Left ventricle myocardium superior (tissue), 1 donor: Measurements from ENCODE around the gene NEDD4L. TPM values are rescaled to one million over a fixed set of nuclear protein-coding genes. Genes with fewer than 3 reads are reported as not detected.
A peak's percentile ranks its signal among the peaks of the same experiment; 100 is the strongest.

Experiments
- ATAC-seq: fragments of 200-7000 bp; cut with Tn5 transposase; one replicate; pipeline ENCODE4 v1.9.1; 2020; ENCODE audit warnings: mild to moderate bottlenecking, moderate library complexity
- DNase-seq: peaks from one replicate; pipeline ENCODE4 v3.0.0-alpha.2; 2020
- intact Hi-C: fragments of 100-400 bp; cut with micrococcal nuclease; formaldehyde crosslinking; loops from one replicate; pipeline ENCODE4 v1.11.0; 2022
- total RNA-seq: library from RNA; stranded (reverse); fragmentation: NEBNext Ultra II Directional; extraction: Animal tissue kit (Norgen Biotek cat#: 25700); gene quantifications from one replicate; pipeline ENCODE4 v1.2.1, GENCODE V29; 2021
- donor health status: DM: no; HTN: yes; CAD: no; lungs with severe emphysema.

Gene NEDD4L
- total RNA-seq, 1 donor from 2014 or later: 67.4 TPM

- DNase-seq (no peak), ATAC-seq (no peak)
- intact Hi-C loops: no loop called here
Measured at GRCh38 chr18:58334061-58334460, 290.0 kb downstream of the NEDD4L start.

GRCh38 chr18:58335223-58335622 is 291.2 kb downstream of the NEDD4L start:
- intact Hi-C loops: no loop called here
- no peak for ATAC-seq
- no peak for DNase-seq

GRCh38 chr18:58335821-58336220 is 291.8 kb downstream of the NEDD4L start:
- ATAC-seq: no peak
- intact Hi-C loops: no loop called here
- DNase-seq: no peak

GRCh38 chr18:58336605-58337004 is 292.6 kb downstream of the NEDD4L start:
- ATAC-seq (no peak), DNase-seq (no peak)
- intact Hi-C loops: no loop called here

- intact Hi-C loops: no loop called here
- DNase-seq (no peak), ATAC-seq (peak; percentile 69)
Measured at GRCh38 chr18:58337285-58337684, 293.3 kb downstream of the NEDD4L start.

GRCh38 chr18:58337686-58338085 is 293.7 kb downstream of the NEDD4L start:
- intact Hi-C loops: no loop called here
- no peak for DNase-seq
- ATAC-seq: peak; percentile 82

- DNase-seq (no peak), ATAC-seq (peak; percentile 30)
- intact Hi-C loops: no loop called here
Measured at GRCh38 chr18:58338141-58338540, 294.1 kb downstream of the NEDD4L start.

GRCh38 chr18:58338961-58339592 is 295.1 kb downstream of the NEDD4L start:
- DNase-seq (no peak), ATAC-seq (peak; percentile 6)
- intact Hi-C loops: no loop called here

- intact Hi-C loops: no loop called here
- ATAC-seq: no peak
Measured at GRCh38 chr18:58339890-58340289, 295.9 kb downstream of the NEDD4L start.

GRCh38 chr18:58341916-58342315 is 297.9 kb downstream of the NEDD4L start:
- DNase-seq (no peak), ATAC-seq (no peak)
- intact Hi-C loops: no loop called here

More at GRCh38 chr18:58339890-58340289, 295.9 kb downstream of the NEDD4L start:
- no peak for DNase-seq

- peak; percentile 75 for ATAC-seq
- intact Hi-C loops: no loop called here
- no peak for DNase-seq
Measured at GRCh38 chr18:58344080-58344670, 300.1 kb downstream of the NEDD4L start.

GRCh38 chr18:58344861-58345463 is 300.9 kb downstream of the NEDD4L start:
- DNase-seq (no peak), ATAC-seq (no peak)
- intact Hi-C loops: no loop called here

GRCh38 chr18:58345875-58346274 is 301.8 kb downstream of the NEDD4L start:
- ATAC-seq (no peak), DNase-seq (no peak)
- intact Hi-C loops: no loop called here

GRCh38 chr18:58347135-58347534 is 303.1 kb downstream of the NEDD4L start:
- ATAC-seq: peak; percentile 31
- intact Hi-C loops: no loop called here
- no peak for DNase-seq

- DNase-seq: no peak
- ATAC-seq: no peak
- intact Hi-C loops: no loop called here
Measured at GRCh38 chr18:58348517-58348916, 304.5 kb downstream of the NEDD4L start.

GRCh38 chr18:58348951-58349350 is 304.9 kb downstream of the NEDD4L start:
- ATAC-seq: no peak
- DNase-seq: no peak
- intact Hi-C loops: no loop called here

- no peak for ATAC-seq
- intact Hi-C loops: no loop called here
Measured at GRCh38 chr18:58349650-58350049, 305.6 kb downstream of the NEDD4L start.

GRCh38 chr18:58350526-58350925 is 306.5 kb downstream of the NEDD4L start:
- DNase-seq: no peak
- no peak for ATAC-seq
- intact Hi-C loops: no loop called here

More at GRCh38 chr18:58349650-58350049, 305.6 kb downstream of the NEDD4L start:
- no peak for DNase-seq

- intact Hi-C loops: no loop called here
- no peak for DNase-seq
- ATAC-seq: no peak
Measured at GRCh38 chr18:58351776-58352175, 307.8 kb downstream of the NEDD4L start.

- no peak for DNase-seq
- intact Hi-C loops: no loop called here
Measured at GRCh38 chr18:58353581-58353980, 309.6 kb downstream of the NEDD4L start.

GRCh38 chr18:58354051-58354450 is 310.0 kb downstream of the NEDD4L start:
- ATAC-seq (no peak), DNase-seq (no peak)
- intact Hi-C loops: no loop called here

More at GRCh38 chr18:58353581-58353980, 309.6 kb downstream of the NEDD4L start:
- ATAC-seq: no peak
